GM19372 (cell line): ENCODE results near the gene DEPDC1.
"Not testable (repeated sequence)": the region's sequence is repeated elsewhere in the genome, so short reads cannot be mapped to it uniquely, and the experiment has no call there.

Source experiments
- ATAC-seq: cut with Tn5 transposase; IDR thresholded peaks from one replicate; pipeline ENCODE4 v1.9.1; 2021; ENCODE audit warnings: mild to moderate bottlenecking, low read depth, moderate library complexity; ENCODE audit not compliant: unreplicated experiment

The DEPDC1 gene

GRCh38 chr1:68476626-68477025 is 20.3 kb downstream of the DEPDC1 start:
- not testable (repeated sequence) for ATAC-seq

- ATAC-seq, result no peak
These were observed 23.8 kb downstream of the DEPDC1 start for GRCh38 chr1:68473060-68473459.

- no peak for ATAC-seq
These were observed 26.4 kb downstream of the DEPDC1 start for GRCh38 chr1:68470388-68470970.

- no peak for ATAC-seq
These were observed 32.0 kb downstream of the DEPDC1 start for GRCh38 chr1:68464891-68465290.

GRCh38 chr1:68460935-68461334 is 35.9 kb downstream of the DEPDC1 start:
- ATAC-seq, result no peak

GRCh38 chr1:68459796-68460195 is 37.1 kb downstream of the DEPDC1 start:
- ATAC-seq, result no peak

GRCh38 chr1:68459091-68459490 is 37.8 kb downstream of the DEPDC1 start:
- ATAC-seq, result no peak

- ATAC-seq, result no peak
These were observed 40.7 kb downstream of the DEPDC1 start for GRCh38 chr1:68456202-68456601.

GRCh38 chr1:68454534-68454933 is 42.3 kb downstream of the DEPDC1 start:
- ATAC-seq, result no peak

GRCh38 chr1:68453060-68453670 is 43.7 kb downstream of the DEPDC1 start:
- no peak for ATAC-seq

- ATAC-seq, result no peak
These were observed 47.0 kb downstream of the DEPDC1 start, which contains the start of gene RPE65 for GRCh38 chr1:68449901-68450300. RPE65 (minus strand) TSS chr1:68449954; CDS start chr1:68449905, 49 bp downstream.

- no peak for ATAC-seq
These were observed 48.5 kb downstream of the DEPDC1 start for GRCh38 chr1:68448365-68448764.

GRCh38 chr1:68445709-68446108 is 51.2 kb downstream of the DEPDC1 start:
- ATAC-seq, result no peak

GRCh38 chr1:68442822-68443556 is 53.9 kb downstream of the DEPDC1 start:
- peak; percentile 77 for ATAC-seq

- ATAC-seq, result no peak
These were observed 54.9 kb downstream of the DEPDC1 start for GRCh38 chr1:68442006-68442405.

GRCh38 chr1:68438310-68438709 is 58.6 kb downstream of the DEPDC1 start:
- no peak for ATAC-seq

- no peak for ATAC-seq
These were observed 63.5 kb downstream of the DEPDC1 start for GRCh38 chr1:68433395-68433794.

GRCh38 chr1:68431076-68431475 is 65.8 kb downstream of the DEPDC1 start:
- ATAC-seq, result no peak

GRCh38 chr1:68429233-68429808 is 67.6 kb downstream of the DEPDC1 start:
- ATAC-seq, result no peak

GRCh38 chr1:68426594-68426993 is 70.3 kb downstream of the DEPDC1 start:
- no peak for ATAC-seq
